ENCODE results near the gene FGFRL1. TPM values are rescaled to one million over a fixed set of nuclear protein-coding genes. Genes with fewer than 3 reads are reported as not detected.

Gene FGFRL1
- total and polyA plus RNA-seq, 3 donors from 2014 or later: 13.7 to 25.6 (median 14.4) TPM

- no peak for TF ChIP-seq POLR2A (IDR thresholded peaks at IDR 0.05)
- TF ChIP-seq, protein P1, sequence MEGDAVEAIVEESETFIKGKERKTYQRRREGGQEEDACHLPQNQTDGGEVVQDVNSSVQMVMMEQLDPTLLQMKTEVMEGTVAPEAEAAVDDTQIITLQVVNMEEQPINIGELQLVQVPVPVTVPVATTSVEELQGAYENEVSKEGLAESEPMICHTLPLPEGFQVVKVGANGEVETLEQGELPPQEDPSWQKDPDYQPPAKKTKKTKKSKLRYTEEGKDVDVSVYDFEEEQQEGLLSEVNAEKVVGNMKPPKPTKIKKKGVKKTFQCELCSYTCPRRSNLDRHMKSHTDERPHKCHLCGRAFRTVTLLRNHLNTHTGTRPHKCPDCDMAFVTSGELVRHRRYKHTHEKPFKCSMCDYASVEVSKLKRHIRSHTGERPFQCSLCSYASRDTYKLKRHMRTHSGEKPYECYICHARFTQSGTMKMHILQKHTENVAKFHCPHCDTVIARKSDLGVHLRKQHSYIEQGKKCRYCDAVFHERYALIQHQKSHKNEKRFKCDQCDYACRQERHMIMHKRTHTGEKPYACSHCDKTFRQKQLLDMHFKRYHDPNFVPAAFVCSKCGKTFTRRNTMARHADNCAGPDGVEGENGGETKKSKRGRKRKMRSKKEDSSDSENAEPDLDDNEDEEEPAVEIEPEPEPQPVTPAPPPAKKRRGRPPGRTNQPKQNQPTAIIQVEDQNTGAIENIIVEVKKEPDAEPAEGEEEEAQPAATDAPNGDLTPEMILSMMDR (IDR thresholded peaks at IDR 0.05): no peak
- 82 to 89% methylated on average over 22 to 34 of the region's 36 CpGs for WGBS, 2 donors
- no peaks in the 10 kb centered on the region for H3K36me3 ChIP-seq (ENCODE audit: low read depth, missing control alignments)
- no peaks in the 10 kb centered on the region for H3K4me1 ChIP-seq
- H3K4me3 ChIP-seq: no peak overlapping the region
- H3K27me3 ChIP-seq: no peaks in the 10 kb centered on the region
- DNase-seq: no peak
- no peaks in the 10 kb centered on the region for H3K9me3 ChIP-seq
- H3K27ac ChIP-seq: no peak overlapping the region
- intact Hi-C loops (cut with DNase I; ENCODE audit: low total_unique reads): no loop called here
These were observed 17.3 kb downstream of the FGFRL1 start for GRCh38 chr4:1028574-1029220.

- TF ChIP-seq POLR2A (IDR thresholded peaks at IDR 0.05): no peak
- TF ChIP-seq, protein P1 (IDR thresholded peaks at IDR 0.05): no peak
- Histone ChIP-seq H3K4me3 (no peak overlapping the region), H3K36me3 (ENCODE audit: low read depth, missing control alignments) (no peaks in the 10 kb centered on the region), H3K9me3 (no peaks in the 10 kb centered on the region), H3K27me3 (no peaks in the 10 kb centered on the region), H3K4me1 (peaks cover 5% of the 10 kb centered on the region), H3K27ac (no peak overlapping the region)
- 53 to 64% methylated on average over 6 to 17 of the region's 17 CpGs for WGBS, 2 donors
- intact Hi-C loops (cut with DNase I; ENCODE audit: low total_unique reads): no loop called here
- no peak for DNase-seq
These were observed 18.1 kb downstream of the FGFRL1 start for GRCh38 chr4:1029529-1029928.

- no peaks in the 10 kb centered on the region for H3K27me3 ChIP-seq
These were observed 18.6 kb downstream of the FGFRL1 start for GRCh38 chr4:1030031-1030430.

GRCh38 chr4:1030559-1030958 is 19.1 kb downstream of the FGFRL1 start:
- Histone ChIP-seq H3K27ac (no peak overlapping the region), H3K27me3 (no peaks in the 10 kb centered on the region), H3K4me1 (peaks cover 13% of the 10 kb centered on the region), H3K36me3 (ENCODE audit: low read depth, missing control alignments) (no peaks in the 10 kb centered on the region), H3K9me3 (no peaks in the 10 kb centered on the region), H3K4me3 (no peak overlapping the region)
- no peak for DNase-seq
- intact Hi-C loops (cut with DNase I; ENCODE audit: low total_unique reads): no loop called here
- 58 to 77% methylated on average over 11 to 16 of the region's 16 CpGs for WGBS, 2 donors
- TF ChIP-seq POLR2A (IDR thresholded peaks at IDR 0.05): no peak

More at GRCh38 chr4:1030031-1030430, 18.6 kb downstream of the FGFRL1 start:
- H3K4me1 ChIP-seq: peaks cover 10% of the 10 kb centered on the region
- no peak overlapping the region for H3K4me3 ChIP-seq
- no peaks in the 10 kb centered on the region for H3K9me3 ChIP-seq
- no peak for DNase-seq
- 68 to 83% methylated on average over 3 to 12 of the region's 12 CpGs for WGBS, 2 donors
- no peak for TF ChIP-seq POLR2A (IDR thresholded peaks at IDR 0.05)
- TF ChIP-seq, protein P1 (IDR thresholded peaks at IDR 0.05): no peak
- H3K36me3 ChIP-seq (ENCODE audit: low read depth, missing control alignments): no peaks in the 10 kb centered on the region
- intact Hi-C loops (cut with DNase I; ENCODE audit: low total_unique reads): no loop called here
- H3K27ac ChIP-seq: no peak overlapping the region

DNA sequence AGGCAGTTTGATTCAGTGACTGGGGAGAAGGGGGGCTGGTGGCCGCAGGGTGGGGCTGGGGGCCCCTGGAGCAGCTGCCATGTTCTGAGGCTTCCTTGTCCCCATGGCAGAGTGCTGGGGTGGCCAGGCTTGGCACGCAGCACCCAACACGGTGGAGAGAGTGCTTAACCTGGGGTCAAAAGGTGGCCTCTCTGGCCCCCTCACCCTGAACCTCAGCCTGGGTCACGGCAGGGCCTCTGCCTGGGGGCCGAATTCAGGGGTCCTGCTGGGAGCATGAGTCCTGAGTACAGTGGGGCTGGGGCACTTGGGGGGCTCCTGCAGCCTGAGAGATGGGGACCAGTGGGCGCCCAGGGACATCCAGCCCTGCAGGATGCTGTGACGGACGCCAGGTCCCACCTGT is 19.9 kb downstream of the FGFRL1 start:
- Histone ChIP-seq H3K4me3 (no peak overlapping the region), H3K36me3 (ENCODE audit: low read depth, missing control alignments) (no peaks in the 10 kb centered on the region), H3K9me3 (no peaks in the 10 kb centered on the region), H3K4me1 (peaks cover 13% of the 10 kb centered on the region), H3K27ac (no peak overlapping the region), H3K27me3 (no peaks in the 10 kb centered on the region)
- WGBS, 2 donors: 91% methylated on average over 6 of the region's 8 CpGs; no CpG with 5 or more reads in 1 of the 2 donors
- TF ChIP-seq, protein P1 (IDR thresholded peaks at IDR 0.05): no peak
- no peak for DNase-seq
- intact Hi-C loops (cut with DNase I; ENCODE audit: low total_unique reads): no loop called here

Data from testis (tissue), 3 donors.